Inflammatory macrophage treated with lipopolysaccharide for 4 hours (primary cell): ENCODE results near the gene BCAS4.
A peak's percentile ranks its signal among the peaks of the same experiment; 100 is the strongest.

ENCODE experiments used
- DNase-seq: peaks from one replicate; pipeline ENCODE4 v3.0.0-alpha.2; 2020

BCAS4 gene

GRCh38 chr20:50828363-50829136 is 33.7 kb downstream of the BCAS4 start:
- DNase-seq, result no peak

GRCh38 chr20:50831622-50832021 is 36.8 kb downstream of the BCAS4 start:
- DNase-seq, result no peak

- DNase-seq, result no peak
Observed at GRCh38 chr20:50834599-50835005, 39.7 kb downstream of the BCAS4 start.

GRCh38 chr20:50837532-50838321 is 42.9 kb downstream of the BCAS4 start:
- DNase-seq, result no peak

GRCh38 chr20:50838322-50838625 is 43.4 kb downstream of the BCAS4 start:
- DNase-seq, result no peak

GRCh38 chr20:50838707-50839385 is 44.0 kb downstream of the BCAS4 start:
- DNase-seq, result no peak

GRCh38 chr20:50842821-50843220 is 48.0 kb downstream of the BCAS4 start:
- no peak for DNase-seq

GRCh38 chr20:50843331-50844276 is 48.7 kb downstream of the BCAS4 start:
- DNase-seq, result no peak

GRCh38 chr20:50844430-50845100 is 49.7 kb downstream of the BCAS4 start:
- DNase-seq, result no peak

GRCh38 chr20:50845566-50846215 is 50.8 kb downstream of the BCAS4 start:
- no peak for DNase-seq

GRCh38 chr20:50848341-50848808 is 53.5 kb downstream of the BCAS4 start:
- no peak for DNase-seq

GRCh38 chr20:50848846-50849673 is 54.2 kb downstream of the BCAS4 start:
- peak; percentile 1 for DNase-seq

GRCh38 chr20:50850721-50851286 is 55.9 kb downstream of the BCAS4 start:
- no peak for DNase-seq

GRCh38 chr20:50852085-50852484 is 57.2 kb downstream of the BCAS4 start:
- DNase-seq, result no peak

GRCh38 chr20:50854506-50855249 is 59.8 kb downstream of the BCAS4 start:
- DNase-seq, result no peak

- DNase-seq, result no peak
Observed at GRCh38 chr20:50855498-50856474, 60.9 kb downstream of the BCAS4 start.

- no peak for DNase-seq
Observed at GRCh38 chr20:50856475-50857041, 61.7 kb downstream of the BCAS4 start.

- no peak for DNase-seq
Observed at GRCh38 chr20:50857348-50857747, 62.5 kb downstream of the BCAS4 start.
